Neural crest cell (in vitro differentiated cells): Measurements from ENCODE around the gene CCL8. TPM values are rescaled to one million over a fixed set of nuclear protein-coding genes. Genes with fewer than 3 reads are reported as not detected.

Experiments
- DNase-seq: peaks from one replicate; pipeline ENCODE4 v3.0.0; 2021; ENCODE audit warnings: low read depth, mixed read lengths, low spot score
- H3K27ac Mint-ChIP-seq: one replicate; pipeline ENCODE4 v1.8.0; 2021; ENCODE audit warnings: mild to moderate bottlenecking, mixed read lengths; ENCODE audit not compliant: unreplicated experiment
- H3K27me3 Mint-ChIP-seq: 2 replicates; pipeline ENCODE4 v1.8.0; 2021; ENCODE audit warnings: low read depth, mild to moderate bottlenecking, mixed read lengths
- H3K36me3 Mint-ChIP-seq: 2 replicates; pipeline ENCODE4 v1.8.0; 2021; ENCODE audit warnings: low read depth, mild to moderate bottlenecking, mixed read lengths
- H3K4me1 Mint-ChIP-seq: 2 replicates; pipeline ENCODE4 v1.8.0; 2021; ENCODE audit warnings: mixed read lengths
- H3K4me3 Mint-ChIP-seq: one replicate; pipeline ENCODE4 v1.8.0; 2021; ENCODE audit warnings: mild to moderate bottlenecking, mixed read lengths
- H3K9me3 Mint-ChIP-seq: 2 replicates; pipeline ENCODE4 v1.8.0; 2021; ENCODE audit warnings: mixed read lengths
- CTCF ChIP-seq: fragments of 200-600 bp; sonication (generic); conservative IDR thresholded peaks from 2 replicates; pipeline ENCODE4 v1.5.0; 2021; ENCODE audit warnings: antibody characterized with exemption, mild to moderate bottlenecking
- total RNA-seq: library from RNA; stranded (reverse); gene quantifications from 2 replicates; pipeline ENCODE4 v1.2.1, GENCODE V29; 2021

Gene CCL8
- total RNA-seq, 1 donor from 2014 or later: not detected

GRCh38 chr17:34305061-34305460, 14.2 kb upstream of the CCL8 start:
- H3K36me3 Mint-ChIP-seq: no peaks in the 10 kb centered on the region
- no peak overlapping the region for H3K27ac Mint-ChIP-seq
- H3K4me1 Mint-ChIP-seq: no peaks in the 10 kb centered on the region
- no peaks in the 10 kb centered on the region for H3K9me3 Mint-ChIP-seq
- DNase-seq: no peak
- H3K4me3 Mint-ChIP-seq: no peak overlapping the region
- peaks cover 23% of the 10 kb centered on the region for H3K27me3 Mint-ChIP-seq
- TF ChIP-seq CTCF: no peak

- Mint-ChIP-seq H3K36me3 (no peaks in the 10 kb centered on the region), H3K4me3 (no peak overlapping the region), H3K27me3 (peaks cover 26% of the 10 kb centered on the region), H3K27ac (no peak overlapping the region), H3K9me3 (no peaks in the 10 kb centered on the region), H3K4me1 (no peaks in the 10 kb centered on the region)
- TF ChIP-seq CTCF: no peak
- DNase-seq: no peak
Measured at GRCh38 chr17:34305606-34306005, 13.6 kb upstream of the CCL8 start.

- DNase-seq: no peak
- no peak for TF ChIP-seq CTCF
- Mint-ChIP-seq H3K36me3 (no peaks in the 10 kb centered on the region), H3K4me3 (no peak overlapping the region), H3K9me3 (no peaks in the 10 kb centered on the region), H3K27ac (no peak overlapping the region), H3K4me1 (no peaks in the 10 kb centered on the region), H3K27me3 (peaks cover 29% of the 10 kb centered on the region)
Measured at GRCh38 chr17:34306466-34306865, 12.8 kb upstream of the CCL8 start.

- H3K36me3 Mint-ChIP-seq: no peaks in the 10 kb centered on the region
- H3K4me1 Mint-ChIP-seq: no peaks in the 10 kb centered on the region
- TF ChIP-seq CTCF: no peak
- no peak overlapping the region for H3K27ac Mint-ChIP-seq
- peaks cover 30% of the 10 kb centered on the region for H3K27me3 Mint-ChIP-seq
- DNase-seq: no peak
- no peaks in the 10 kb centered on the region for H3K9me3 Mint-ChIP-seq
- H3K4me3 Mint-ChIP-seq: no peak overlapping the region
Measured at GRCh38 chr17:34307110-34307509, 12.1 kb upstream of the CCL8 start.

GRCh38 chr17:34308371-34308770, 10.9 kb upstream of the CCL8 start:
- H3K4me3 Mint-ChIP-seq: no peak overlapping the region
- no peak for TF ChIP-seq CTCF
- no peak for DNase-seq
- no peaks in the 10 kb centered on the region for H3K9me3 Mint-ChIP-seq
- no peak overlapping the region for H3K27ac Mint-ChIP-seq
- H3K27me3 Mint-ChIP-seq: peaks cover 41% of the 10 kb centered on the region
- H3K4me1 Mint-ChIP-seq: no peaks in the 10 kb centered on the region
- H3K36me3 Mint-ChIP-seq: no peaks in the 10 kb centered on the region

- DNase-seq: no peak
- no peaks in the 10 kb centered on the region for H3K36me3 Mint-ChIP-seq
- H3K9me3 Mint-ChIP-seq: no peaks in the 10 kb centered on the region
- TF ChIP-seq CTCF: no peak
- peaks cover 51% of the 10 kb centered on the region for H3K27me3 Mint-ChIP-seq
- H3K4me3 Mint-ChIP-seq: no peak overlapping the region
- no peaks in the 10 kb centered on the region for H3K4me1 Mint-ChIP-seq
- no peak overlapping the region for H3K27ac Mint-ChIP-seq
Measured at GRCh38 chr17:34311291-34311690, 7.9 kb upstream of the CCL8 start.
